Lung (tissue), 12 donors: ENCODE results near the gene RASGRP3. TPM values are rescaled to one million over a fixed set of nuclear protein-coding genes. Genes with fewer than 3 reads are reported as not detected.

Experiments used
- ATAC-seq: fragments of 200-7000 bp; cut with Tn5 transposase; one replicate; pipeline ENCODE4 v1.9.1; 2020; ENCODE audit warnings: moderate number of reproducible peaks; ENCODE audit not compliant: insufficient read depth, low FRiP score
- DNase-seq, 3 donors: peaks; one replicate each; pipeline ENCODE4 v3.0.0-alpha.2; 2013 to 2017
- H3K27ac ChIP-seq, 2 donors: one replicate each; pipeline ENCODE4 v1.5.1; 2013; ENCODE audit warnings: mild to moderate bottlenecking in 2 of 2, moderate library complexity in 2 of 2, control low read depth in 1 of 2, inconsistent platforms in 1 of 2, low read depth in 1 of 2, low read length in 1 of 2
- H3K27me3 ChIP-seq, 3 donors: one replicate each; pipeline ENCODE4 v1.5.1; 2013; ENCODE audit warnings: low read length in 2 of 3; ENCODE audit not compliant: control insufficient read depth in 3 of 3, insufficient read depth in 3 of 3
- H3K36me3 ChIP-seq, 4 donors: one replicate each; pipeline ENCODE4 v1.5.1; 2013; ENCODE audit warnings: low read length in 4 of 4, mild to moderate bottlenecking in 1 of 4, moderate library complexity in 1 of 4; ENCODE audit not compliant: control insufficient read depth in 4 of 4, insufficient read depth in 4 of 4
- H3K4me1 ChIP-seq, 5 donors: one replicate each; pipeline ENCODE4 v1.5.1; 2013; ENCODE audit warnings: low read length in 5 of 5, mild to moderate bottlenecking in 2 of 5, moderate library complexity in 1 of 5; ENCODE audit not compliant: control insufficient read depth in 5 of 5, insufficient read depth in 5 of 5
- H3K4me3 ChIP-seq: one replicate; pipeline ENCODE4 v1.5.1; 2013; ENCODE audit warnings: mild to moderate bottlenecking, control low read depth, moderate library complexity
- H3K9ac ChIP-seq, 2 donors: one replicate each; pipeline ENCODE4 v1.5.1; 2013; ENCODE audit warnings: low read length in 2 of 2, control low read depth in 1 of 2; ENCODE audit not compliant: insufficient read depth in 1 of 2
- H3K9me3 ChIP-seq, 4 donors: one replicate each; pipeline ENCODE4 v1.5.1; 2013; ENCODE audit warnings: low read length in 3 of 4, mild to moderate bottlenecking in 1 of 4, moderate library complexity in 1 of 4; ENCODE audit not compliant: control insufficient read depth in 4 of 4, insufficient read depth in 3 of 4
- CTCF ChIP-seq: IDR thresholded peaks from 2 replicates; pipeline ENCODE4 v1.5.1; 2012; ENCODE audit warnings: mild to moderate bottlenecking; ENCODE audit errors: control extremely low read depth, extremely low read depth
- WGBS, 2 donors: extraction: QIAGEN DNeasy Blood & Tissue Kit; methylation state at CpG; one replicate each; pipeline ENCODE4 v1.1.7; 2013; 5-methylcytosine and 5-hydroxymethylcytosine counted together
- polyA plus RNA-seq, 2 donors: library from polyadenylated mRNA; stranded (reverse); fragments of 200-250 nt; gene quantifications; one replicate each; pipeline ENCODE4 v1.2.1, GENCODE V29; 2013
- total RNA-seq, 2 donors: library from RNA; depleted of rRNA in 1 of 2; stranded (reverse); fragments of >200 nt in 1 of 2; gene quantifications; one replicate each; pipeline ENCODE4 v1.2.1, GENCODE V29; 2014 to 2021
- donor health status: control.
- donor health status: control.
- donor health status: Bipolar disorder and iron deficiency.
- donor health status: healthy.
- donor health status: DM: yes; HTN: yes; CAD: no.

RASGRP3 gene
- total and polyA plus RNA-seq, 4 donors, result 3.6 to 36.6 (median 10.5) TPM

GRCh38 chr2:33598561-33599174 is 122.2 kb downstream of the RASGRP3 start:
- Histone ChIP-seq H3K27me3 (no peaks in the 10 kb centered on the region), H3K4me3 (peak overlapping the region; percentile 99), H3K27ac (peak overlapping the region; percentile 79 to 89), H3K9ac (peak overlapping the region; percentile 80 to 88), H3K4me1 (peaks cover 2 to 17% (median 3%) of the 10 kb centered on the region in 5 donors), H3K9me3 (no peaks in the 10 kb centered on the region), H3K36me3 (peaks cover 2 to 8% (median 4%) of the 10 kb centered on the region in 4 donors)
- WGBS, 2 donors, result 1% methylated on average over 23 of the region's 23 CpGs
- TF ChIP-seq CTCF, result no peak
- DNase-seq (peak; percentile 23 to 54 (median 36)), ATAC-seq (peak; percentile 28)

- Histone ChIP-seq H3K4me1 (peaks cover 2 to 17% (median 3%) of the 10 kb centered on the region in 5 donors), H3K36me3 (peaks cover 1 to 8% (median 3%) of the 10 kb centered on the region in 4 donors), H3K9ac (peak within 1 kb of the TSS; percentile 80 to 88), H3K9me3 (no peaks in the 10 kb centered on the region), H3K27ac (peak within 1 kb of the TSS; percentile 83 to 89), H3K4me3 (peak within 1 kb of the TSS; percentile 99), H3K27me3 (no peaks in the 10 kb centered on the region)
- no peak for TF ChIP-seq CTCF
- peak; percentile 100 for DNase-seq
- WGBS, 2 donors, result 0 to 1% methylated on average over 56 of the region's 56 CpGs
- ATAC-seq, result peak; percentile 99
These were observed 122.9 kb downstream of the RASGRP3 start, which contains the start of gene FAM98A for GRCh38 chr2:33599175-33599942. FAM98A (minus strand) TSS chr2:33599299; CDS start chr2:33599221, 78 bp downstream.

GRCh38 chr2:33599943-33600192 is 123.4 kb downstream of the RASGRP3 start:
- Histone ChIP-seq H3K4me3 (no peak overlapping the region), H3K27me3 (no peaks in the 10 kb centered on the region), H3K9me3 (no peaks in the 10 kb centered on the region), H3K36me3 (peaks cover 0 to 5% (median under 1%) of the 10 kb centered on the region in 4 donors), H3K4me1 (peaks cover 2 to 17% (median 3%) of the 10 kb centered on the region in 5 donors), H3K27ac (peak overlapping the region in 1 of 2 donors; percentile 83), H3K9ac (peak overlapping the region in 1 of 2 donors; percentile 74)
- WGBS, 2 donors, result 25 to 35% methylated on average over 3 of the region's 3 CpGs
- ATAC-seq, result no peak
- DNase-seq, result no peak
- no peak for TF ChIP-seq CTCF
